ENCODE measurements around the gene BUD31. TPM values are rescaled to one million over a fixed set of nuclear protein-coding genes. Genes with fewer than 3 reads are reported as not detected.

Gene BUD31
- total and polyA plus RNA-seq, 2 of the 13 experiments (the other 11 are each of a cell fraction or from before 2014, with no cell fraction given), result 35.1 to 79.1 TPM

- TF ChIP-seq FUBP1 (CRISPR knock-in tag; IDR thresholded peaks at IDR 0.05; ENCODE audit: borderline replicate concordance), result no peak
- TF ChIP-seq HNRNPK (IDR thresholded peaks at IDR 0.05; ENCODE audit: low read depth, low read length, poor library complexity, severe bottlenecking), result no peak
- TF ChIP-seq MYNN (CRISPR knock-in tag; IDR thresholded peaks at IDR 0.05; ENCODE audit: low read depth), result no peak
- TF ChIP-seq ZNF251 (CRISPR knock-in tag; IDR thresholded peaks at IDR 0.05), result no peak
- TF ChIP-seq HNRNPLL (IDR thresholded peaks at IDR 0.05; ENCODE audit: low read depth, low read length, poor library complexity, severe bottlenecking), result no peak
- no peak for TF ChIP-seq SNAPC5 (CRISPR knock-in tag; IDR thresholded peaks at IDR 0.05; ENCODE audit: borderline replicate concordance)
- TF ChIP-seq ZNF615 (CRISPR knock-in tag; IDR thresholded peaks at IDR 0.05; ENCODE audit: borderline replicate concordance), result no peak
- no peak for TF ChIP-seq FOXO4 (CRISPR knock-in tag; conservative IDR thresholded peaks at IDR 0.05)
- peak; percentile 83; the same call in 1 of the 2 replicates for TF ChIP-seq ZNF350 (CRISPR knock-in tag; IDR thresholded peaks at IDR 0.05; ENCODE audit: borderline replicate concordance, low read depth)
- TF ChIP-seq ZNF263 (CRISPR knock-in tag; IDR thresholded peaks at IDR 0.05), result 0 out of 2 replicates have a peak, but pooled peaks have one; percentile 25
- TF ChIP-seq ZNF720 (CRISPR knock-in tag; IDR thresholded peaks at IDR 0.05), result no peak
- TF ChIP-seq ZNF839 (CRISPR knock-in tag; IDR thresholded peaks at IDR 0.05; ENCODE audit: borderline replicate concordance), result no peak
- TF ChIP-seq NR2F6 (IDR thresholded peaks at IDR 0.05), result peak; percentile 87
- TF ChIP-seq NR2F6 (CRISPR knock-in tag; IDR thresholded peaks at IDR 0.05), result peak; percentile 89
- no peak for TF ChIP-seq BATF2 (CRISPR knock-in tag; IDR thresholded peaks at IDR 0.05)
- no peak for TF ChIP-seq ZNF749 (CRISPR knock-in tag; IDR thresholded peaks at IDR 0.05; ENCODE audit: borderline replicate concordance)
- TF ChIP-seq ELK4 (CRISPR knock-in tag; IDR thresholded peaks at IDR 0.05; ENCODE audit: borderline replicate concordance), result no peak
- peak; percentile 85 for TF ChIP-seq ZNF614 (CRISPR knock-in tag; IDR thresholded peaks at IDR 0.05; ENCODE audit: borderline replicate concordance)
Observed at GRCh38 chr7:99372275-99373090, 36.3 kb upstream of the BUD31 start (continued).

All from HepG2 (cell line).